GM23248 (cell line): ENCODE measurements around the gene ISL2.

Experiments
- EZH2 ChIP-seq: fragments of 200-600 bp; sonication (generic); IDR thresholded peaks from 2 replicates; pipeline ENCODE4 v1.6.1; 2018; ENCODE audit warnings: antibody characterized with exemption, mild to moderate bottlenecking; ENCODE audit not compliant: insufficient read depth, poor library complexity, severe bottlenecking
- EZH2phosphoT487 ChIP-seq: fragments of 200-600 bp; sonication (generic); IDR thresholded peaks from 2 replicates; pipeline ENCODE4 v1.6.1; 2018; ENCODE audit warnings: antibody characterized with exemption, moderate library complexity, mild to moderate bottlenecking, low read depth; ENCODE audit not compliant: insufficient read depth

- TF ChIP-seq EZH2phosphoT487, result no peak
- TF ChIP-seq EZH2, result no peak
Measured at GRCh38 chr15:76327191-76328105, 9.1 kb upstream of the ISL2 start.
